D341Med (cell line): ENCODE data around the gene CDC14B.

ENCODE experiments used
- DNase-seq: peaks from one replicate; pipeline ENCODE4 v3.0.0; 2012; ENCODE audit warnings: low spot score

The CDC14B gene

GRCh38 chr9:96502539-96503373 is 116.9 kb downstream of the CDC14B start:
- DNase-seq = no peak

- DNase-seq = no peak
These were observed 117.8 kb downstream of the CDC14B start for GRCh38 chr9:96501633-96502538.

DNA sequence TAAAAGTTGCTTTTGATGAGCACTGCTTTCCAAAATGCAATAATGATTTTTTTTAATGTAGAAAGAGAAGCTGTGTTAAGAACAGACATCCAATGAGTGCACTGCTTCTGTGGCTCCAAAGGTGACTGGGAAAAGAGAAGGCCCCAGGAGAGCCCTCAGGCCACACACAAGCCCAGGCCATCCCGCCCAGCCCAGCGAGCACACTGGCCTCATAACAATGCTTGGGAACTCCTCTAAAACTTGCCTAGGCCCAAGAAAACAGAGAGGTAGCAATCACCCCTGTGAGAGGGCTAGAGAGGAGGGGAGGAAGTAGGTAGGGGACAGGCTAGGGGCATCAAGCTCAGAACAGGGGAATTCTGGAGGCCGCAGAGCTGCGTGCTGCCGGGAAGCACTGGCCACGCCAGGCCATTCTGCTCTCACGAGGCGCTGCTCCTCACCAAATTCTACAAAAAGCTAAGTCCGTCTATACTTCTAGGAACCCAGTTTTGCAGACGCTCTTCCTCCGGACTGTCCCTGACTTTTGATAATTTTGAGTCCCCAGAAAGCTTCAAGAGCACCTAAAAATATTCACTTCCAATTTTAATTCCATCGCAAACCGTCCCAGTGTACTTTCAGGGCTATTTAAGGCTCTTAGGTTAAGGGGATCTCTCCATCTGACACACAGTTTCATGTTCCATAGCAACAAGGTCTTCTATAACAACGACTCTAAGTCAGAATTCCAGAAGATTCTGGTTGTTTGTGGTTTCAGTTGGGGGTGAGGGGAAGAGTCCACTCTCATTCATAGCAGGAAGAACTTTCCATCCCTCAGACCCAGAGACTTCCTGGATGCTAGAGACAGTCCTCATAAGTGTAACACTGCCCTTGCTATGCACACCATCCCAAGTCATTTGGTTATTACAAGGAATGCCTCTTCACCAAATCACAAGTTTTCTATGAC is 118.7 kb downstream of the CDC14B start:
- DNase-seq = no peak

GRCh38 chr9:96499257-96499656 is 120.4 kb downstream of the CDC14B start:
- no peak for DNase-seq

GRCh38 chr9:96498796-96499195 is 120.8 kb downstream of the CDC14B start:
- DNase-seq = no peak

DNA sequence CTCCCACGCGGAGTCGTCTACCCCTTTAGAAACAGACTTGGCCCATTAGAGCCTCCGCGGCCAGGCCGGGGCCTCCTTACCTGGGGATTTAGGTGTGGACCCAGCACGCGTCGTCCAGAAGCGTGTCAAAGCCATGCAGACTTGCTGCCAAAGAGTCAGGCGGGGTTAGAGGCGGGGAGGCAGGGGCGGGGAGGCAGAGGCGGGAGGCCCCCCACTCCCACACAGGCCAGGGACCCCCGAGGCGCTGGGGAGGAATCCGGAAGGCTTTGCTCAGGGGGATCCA is 122.6 kb downstream of the CDC14B start:
- no peak for DNase-seq

DNA sequence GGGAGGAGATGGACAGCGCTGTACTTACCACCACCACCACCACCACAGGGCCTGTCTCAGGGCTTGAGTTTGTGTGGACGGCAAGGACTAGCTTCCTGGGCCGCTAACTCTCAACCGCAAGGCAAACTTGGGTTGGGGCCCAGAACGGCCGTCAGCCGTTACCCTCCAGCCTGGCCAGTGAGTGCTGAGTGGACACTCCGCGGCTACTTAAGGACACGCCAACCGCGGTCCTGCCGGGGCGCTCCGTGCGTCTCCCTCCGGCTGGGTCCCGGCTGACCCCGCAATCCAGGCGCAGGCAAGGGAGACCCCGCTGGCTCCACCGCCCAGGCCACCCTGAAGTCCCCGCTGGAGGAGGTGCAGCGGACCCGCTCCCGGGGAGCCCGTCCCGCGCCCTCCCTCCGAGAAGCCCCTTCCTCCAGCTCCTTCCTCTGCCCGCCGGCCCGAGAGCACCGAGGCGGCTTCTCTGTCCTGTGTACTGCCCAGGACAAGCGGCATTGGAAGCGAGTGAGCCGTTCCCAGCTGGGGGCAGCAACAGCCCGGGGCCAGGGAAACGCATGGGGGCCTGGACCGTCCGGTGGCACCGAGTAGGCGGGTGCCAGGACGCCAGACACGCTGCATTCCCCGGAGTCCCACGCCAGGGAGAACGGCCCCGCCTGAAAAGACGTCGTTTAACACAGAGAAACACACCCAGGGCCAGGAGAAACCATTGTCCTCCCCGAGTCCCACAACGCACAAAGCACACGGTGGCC is 123.1 kb downstream of the CDC14B start:
- DNase-seq = no peak

GRCh38 chr9:96495341-96495740 is 124.3 kb downstream of the CDC14B start:
- no peak for DNase-seq

- no peak for DNase-seq
These were observed 125.3 kb downstream of the CDC14B start for GRCh38 chr9:96494215-96494800.

GRCh38 chr9:96493757-96494156 is 125.9 kb downstream of the CDC14B start:
- no peak for DNase-seq

DNA sequence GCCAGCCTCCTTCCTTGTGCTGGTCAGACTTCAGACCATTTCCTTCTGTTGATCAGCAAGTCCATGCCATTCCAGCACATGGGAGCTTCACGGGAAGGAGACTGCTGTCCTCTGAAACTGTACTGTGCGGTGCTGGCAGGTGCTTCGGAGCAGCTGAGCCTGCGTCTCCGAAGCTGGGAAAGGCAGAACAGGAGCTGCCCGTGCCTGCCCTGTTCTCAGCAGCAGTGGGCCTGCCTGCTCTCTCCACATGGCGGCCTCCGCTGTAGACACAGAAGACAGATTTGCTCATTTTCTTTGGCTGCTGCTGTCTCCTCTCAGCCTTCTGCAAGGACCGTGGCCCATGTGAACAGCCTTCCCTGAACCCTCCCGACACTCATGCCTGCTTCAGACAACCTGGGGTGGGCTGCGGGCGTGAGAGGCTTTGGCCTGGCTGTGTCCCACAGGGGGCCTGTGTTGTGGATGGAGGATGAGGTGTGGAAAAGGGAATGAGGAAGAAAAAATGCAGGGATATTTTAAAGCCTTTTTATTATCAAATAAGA is 126.6 kb downstream of the CDC14B start:
- no peak for DNase-seq

DNA sequence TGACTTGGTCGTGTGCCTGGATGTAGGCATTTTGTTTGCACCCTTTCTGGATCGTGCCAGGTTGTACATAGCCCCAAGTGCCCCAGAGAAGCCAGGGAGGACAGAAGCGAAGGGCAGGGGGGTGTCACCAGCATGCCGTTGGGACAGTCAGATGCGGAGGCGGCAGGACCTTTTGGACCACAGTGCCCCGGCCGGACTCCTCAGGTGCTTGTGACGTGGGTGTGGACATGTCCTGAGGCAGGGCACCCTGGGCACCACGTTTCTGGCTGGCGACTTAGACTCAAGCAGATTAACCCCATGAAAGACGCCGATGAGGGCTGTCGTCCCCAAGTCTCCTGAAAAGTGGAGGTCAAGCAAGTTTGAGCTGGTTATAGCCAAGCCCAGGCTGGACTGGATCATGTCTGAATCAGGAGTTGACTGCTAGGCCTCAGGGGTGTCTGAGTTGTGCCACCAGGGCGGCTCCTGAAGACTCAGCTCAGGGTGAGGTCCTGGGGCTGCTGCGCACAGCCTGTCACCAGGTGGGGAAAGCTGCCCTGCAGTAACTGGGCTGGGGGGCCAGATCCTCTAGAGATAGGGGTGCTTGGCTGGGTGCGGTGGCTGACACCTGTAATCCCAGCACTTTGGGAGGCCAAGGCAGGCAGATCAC is 127.6 kb downstream of the CDC14B start:
- DNase-seq = no peak

GRCh38 chr9:96491079-96491879 is 128.4 kb downstream of the CDC14B start:
- DNase-seq = no peak

DNA sequence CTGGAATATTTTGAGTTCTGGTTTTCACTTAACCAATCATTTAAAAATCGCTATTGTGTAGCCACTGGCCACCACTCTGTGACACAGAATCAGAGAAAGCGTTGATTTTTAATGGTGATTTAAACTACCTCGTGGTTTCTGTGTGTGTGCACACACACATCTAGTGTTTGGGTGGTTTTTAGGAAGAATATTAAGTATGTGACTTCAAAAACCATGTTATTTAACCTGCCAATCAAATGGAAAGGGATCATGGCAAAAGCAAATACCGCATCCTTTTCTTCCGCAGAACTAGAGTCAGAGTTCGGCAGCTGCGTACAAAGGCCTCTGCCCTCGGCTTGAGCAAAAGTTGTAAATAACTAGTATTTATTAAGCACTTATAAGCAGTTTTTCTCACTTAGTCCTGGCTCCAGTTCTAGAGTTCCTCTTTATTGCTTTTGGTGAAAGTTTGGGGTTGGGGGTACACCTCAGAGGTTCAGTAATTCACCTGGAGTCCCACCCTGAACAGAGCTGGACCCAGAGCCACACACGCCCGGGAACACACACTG is 129.0 kb downstream of the CDC14B start:
- no peak for DNase-seq

GRCh38 chr9:96489482-96489979 is 130.1 kb downstream of the CDC14B start:
- DNase-seq = no peak

- no peak for DNase-seq
These were observed 131.7 kb downstream of the CDC14B start for GRCh38 chr9:96487949-96488348.

DNA sequence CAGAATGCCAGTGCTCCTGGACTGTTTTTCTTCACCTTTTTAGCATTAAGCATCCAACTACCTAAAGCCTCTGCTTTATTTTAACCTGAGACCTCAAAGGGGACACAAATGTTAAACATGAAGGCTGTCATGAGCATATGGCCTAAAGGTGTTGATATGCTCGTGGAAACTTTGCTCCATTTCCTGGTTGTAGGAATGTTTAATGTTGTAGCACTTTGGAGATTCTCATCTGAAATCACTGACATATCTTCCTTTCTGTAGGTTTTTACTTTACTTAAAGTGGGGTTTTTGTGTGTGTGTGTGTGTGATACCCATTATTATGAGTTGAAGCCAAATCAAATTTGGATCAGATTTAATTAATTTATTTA is 132.6 kb downstream of the CDC14B start:
- no peak for DNase-seq

- DNase-seq = no peak
These were observed 133.1 kb downstream of the CDC14B start for GRCh38 chr9:96486386-96487028.

- no peak for DNase-seq
These were observed 134.4 kb downstream of the CDC14B start for GRCh38 chr9:96485280-96485679.
